ENCODE measurements around the gene MYO10. TPM values are rescaled to one million over a fixed set of nuclear protein-coding genes. Genes with fewer than 3 reads are reported as not detected.
A peak's percentile ranks its signal among the peaks of the same experiment; 100 is the strongest.
"Not testable (repeated sequence)": the region's sequence is repeated elsewhere in the genome, so short reads cannot be mapped to it uniquely, and the experiment has no call there.

MYO10 gene
- total RNA-seq, 4 donors from 2014 or later, result 21.0 to 29.8 (median 27.3) TPM

DNA sequence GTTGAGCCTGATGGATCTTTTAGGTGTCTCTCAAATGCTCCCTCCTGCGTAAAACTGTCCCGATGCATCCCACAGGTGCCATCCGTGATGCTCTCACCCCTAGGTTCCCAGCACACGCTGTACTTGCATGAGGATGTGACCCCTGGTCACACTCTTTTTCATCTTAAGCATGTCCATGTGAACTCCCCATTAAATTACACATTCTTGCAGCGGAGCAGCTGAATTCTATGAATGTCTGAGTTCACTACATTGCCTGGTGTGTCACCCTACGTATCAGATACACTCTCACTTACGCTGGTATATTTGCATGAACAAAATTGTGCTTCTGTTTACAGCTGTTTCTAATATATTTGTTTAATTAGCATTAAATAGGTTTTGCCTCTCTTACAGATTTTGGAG is 214.0 kb downstream of the MYO10 start:
- no peak for TF ChIP-seq POLR2A (IDR thresholded peaks at IDR 0.05)
- TF ChIP-seq, protein P1, sequence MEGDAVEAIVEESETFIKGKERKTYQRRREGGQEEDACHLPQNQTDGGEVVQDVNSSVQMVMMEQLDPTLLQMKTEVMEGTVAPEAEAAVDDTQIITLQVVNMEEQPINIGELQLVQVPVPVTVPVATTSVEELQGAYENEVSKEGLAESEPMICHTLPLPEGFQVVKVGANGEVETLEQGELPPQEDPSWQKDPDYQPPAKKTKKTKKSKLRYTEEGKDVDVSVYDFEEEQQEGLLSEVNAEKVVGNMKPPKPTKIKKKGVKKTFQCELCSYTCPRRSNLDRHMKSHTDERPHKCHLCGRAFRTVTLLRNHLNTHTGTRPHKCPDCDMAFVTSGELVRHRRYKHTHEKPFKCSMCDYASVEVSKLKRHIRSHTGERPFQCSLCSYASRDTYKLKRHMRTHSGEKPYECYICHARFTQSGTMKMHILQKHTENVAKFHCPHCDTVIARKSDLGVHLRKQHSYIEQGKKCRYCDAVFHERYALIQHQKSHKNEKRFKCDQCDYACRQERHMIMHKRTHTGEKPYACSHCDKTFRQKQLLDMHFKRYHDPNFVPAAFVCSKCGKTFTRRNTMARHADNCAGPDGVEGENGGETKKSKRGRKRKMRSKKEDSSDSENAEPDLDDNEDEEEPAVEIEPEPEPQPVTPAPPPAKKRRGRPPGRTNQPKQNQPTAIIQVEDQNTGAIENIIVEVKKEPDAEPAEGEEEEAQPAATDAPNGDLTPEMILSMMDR (IDR thresholded peaks at IDR 0.05), result no peak
- intact Hi-C loops (cut with DNase I), result no loop called here
- no peak overlapping the region for H3K4me3 ChIP-seq
- H3K27me3 ChIP-seq, result no peaks in the 10 kb centered on the region
- peaks cover 0 to 7% (median 0%) of the 10 kb centered on the region in 3 donors for H3K4me1 ChIP-seq
- DNase-seq, result no peak
- no peak overlapping the region for H3K27ac ChIP-seq
- no peaks in the 10 kb centered on the region for H3K9me3 ChIP-seq
- peaks cover 0 to 13% (median 0%) of the 10 kb centered on the region in 3 donors for H3K36me3 ChIP-seq
- WGBS, 2 donors, result 85% methylated on average over 7 of the region's 7 CpGs

DNA sequence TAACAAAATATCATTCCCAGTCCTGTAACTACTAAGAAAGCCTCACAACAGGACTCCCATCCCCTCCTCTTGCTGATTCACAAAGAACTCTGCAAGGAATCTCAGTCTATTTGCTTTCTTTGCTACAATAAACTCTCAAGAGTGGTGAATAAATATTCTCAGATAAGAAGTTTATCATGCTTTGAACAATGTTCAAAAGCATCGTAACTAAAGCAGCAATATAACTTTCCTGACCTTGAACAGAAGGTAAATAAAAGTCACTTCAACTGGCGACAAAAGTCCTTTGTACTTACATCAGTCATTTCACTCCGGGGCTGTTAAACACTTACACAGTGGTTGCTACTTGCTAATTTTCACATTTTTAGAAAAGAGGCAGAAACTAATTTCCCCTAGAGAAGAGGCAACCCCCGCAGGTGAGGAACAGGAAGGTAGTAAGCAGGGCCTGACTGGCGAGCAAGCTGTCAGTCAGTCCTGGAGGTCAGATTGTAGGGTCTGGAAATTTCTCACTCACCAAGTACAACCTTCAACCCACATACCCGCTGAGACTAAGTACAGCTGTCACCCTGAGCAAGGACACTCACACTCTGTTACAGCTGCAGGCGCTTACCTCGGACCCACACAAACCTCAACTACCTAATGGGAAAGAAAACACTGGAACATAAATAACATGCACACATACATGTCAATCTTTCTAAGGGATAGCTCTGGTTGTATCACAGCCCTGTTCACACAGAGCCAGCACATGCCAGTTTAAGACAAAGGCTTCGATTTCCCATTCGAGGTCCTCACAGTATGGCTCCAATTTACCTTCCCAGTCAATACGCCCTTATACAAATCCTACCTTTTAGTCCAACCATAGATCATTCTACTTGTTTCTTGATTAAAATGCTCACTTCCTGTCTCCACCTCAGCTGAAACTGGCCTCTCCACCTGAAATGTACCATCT is 214.7 kb downstream of the MYO10 start:
- WGBS, 2 donors, result 91 to 93% methylated on average over 8 to 11 of the region's 11 CpGs
- peaks cover 0 to under 1% (median 0%) of the 10 kb centered on the region in 3 donors for H3K4me1 ChIP-seq
- H3K27me3 ChIP-seq, result no peaks in the 10 kb centered on the region
- no peak overlapping the region for H3K27ac ChIP-seq
- no peak for DNase-seq
- intact Hi-C loops (cut with DNase I), result no loop called here
- no peak overlapping the region for H3K4me3 ChIP-seq
- no peaks in the 10 kb centered on the region for H3K9me3 ChIP-seq
- TF ChIP-seq, protein P1 (IDR thresholded peaks at IDR 0.05), result no peak
- TF ChIP-seq POLR2A (IDR thresholded peaks at IDR 0.05), result no peak
- H3K36me3 ChIP-seq, result peaks cover 0 to 13% (median 0%) of the 10 kb centered on the region in 3 donors

- DNase-seq; H3K27me3 ChIP-seq; H3K27ac ChIP-seq; H3K36me3 ChIP-seq; H3K4me3 ChIP-seq; H3K9me3 ChIP-seq; H3K4me1 ChIP-seq; intact Hi-C loops (cut with DNase I): not testable (repeated sequence)
- 80 to 100% methylated on average over 1 to 5 of the region's 23 CpGs for WGBS, 2 donors
Observed at GRCh38 chr5:16718036-16718435, 218.1 kb downstream of the MYO10 start.

DNA sequence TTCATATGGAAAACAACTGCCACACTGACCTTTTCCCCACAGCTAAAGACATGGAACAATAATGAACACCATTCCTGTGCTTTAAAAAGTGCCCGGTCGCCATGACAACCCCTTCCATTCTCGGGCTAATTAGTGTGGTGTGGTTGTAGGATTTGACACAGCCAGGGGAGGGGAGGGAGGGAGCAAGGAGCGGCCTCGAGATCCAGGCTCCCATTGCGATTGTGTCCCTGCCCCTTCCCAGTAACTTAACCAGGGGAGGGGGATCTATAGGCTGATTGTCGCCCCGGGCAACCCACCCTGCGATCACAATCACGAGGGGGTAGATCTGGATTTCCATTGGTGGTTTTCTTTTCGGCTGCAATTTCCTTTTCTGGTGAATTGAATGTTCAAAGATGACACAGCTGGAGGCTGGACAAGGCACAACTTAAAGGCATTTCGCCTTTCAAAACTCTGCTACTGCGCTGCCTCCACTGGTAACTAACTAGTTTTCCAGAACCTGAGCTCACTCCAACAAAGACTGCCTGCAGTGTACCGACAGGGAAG is 222.6 kb downstream of the MYO10 start:
- WGBS, 2 donors, result 44 to 79% methylated on average over 11 to 14 of the region's 14 CpGs
- H3K9me3 ChIP-seq, result no peaks in the 10 kb centered on the region
- TF ChIP-seq POLR2A (IDR thresholded peaks at IDR 0.05), result no peak
- TF ChIP-seq, protein P1 (IDR thresholded peaks at IDR 0.05), result no peak
- intact Hi-C loops (cut with DNase I), result no loop called here
- peak overlapping the region in 2 of 4 donors; percentile 50 to 57 for H3K27ac ChIP-seq
- DNase-seq, result no peak
- peak overlapping the region in 3 of 4 donors; percentile 28 to 56 (median 31) for H3K4me3 ChIP-seq
- peaks cover 0 to 28% (median 0%) of the 10 kb centered on the region in 3 donors for H3K36me3 ChIP-seq
- peaks cover 0 to 6% (median 0%) of the 10 kb centered on the region in 3 donors for H3K4me1 ChIP-seq
- H3K27me3 ChIP-seq, result no peaks in the 10 kb centered on the region

DNA sequence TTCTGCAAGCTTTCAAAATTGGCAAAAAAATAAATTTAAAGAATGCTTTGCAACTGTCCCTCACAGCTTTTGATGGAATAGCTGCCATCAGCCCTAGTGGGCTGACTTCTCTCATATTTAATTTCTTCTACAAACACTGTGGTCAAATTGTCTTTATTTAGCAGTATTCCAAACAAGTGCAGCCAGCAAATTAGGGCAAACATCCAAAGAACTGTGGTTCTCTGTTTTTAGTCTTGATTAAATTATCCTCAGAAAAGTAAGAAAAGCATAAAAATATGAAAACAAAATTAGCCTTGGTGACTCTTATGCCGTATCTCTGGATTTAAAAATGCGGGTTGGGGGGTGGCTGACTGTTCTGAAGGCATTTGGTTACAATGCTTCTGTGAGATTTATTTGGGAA is 223.5 kb downstream of the MYO10 start:
- intact Hi-C loops (cut with DNase I), result no loop called here
- peak overlapping the region in 1 of 4 donors; percentile 57 for H3K27ac ChIP-seq
- TF ChIP-seq, protein P1 (IDR thresholded peaks at IDR 0.05), result no peak
- TF ChIP-seq POLR2A (IDR thresholded peaks at IDR 0.05), result no peak
- H3K27me3 ChIP-seq, result no peaks in the 10 kb centered on the region
- H3K4me1 ChIP-seq, result peaks cover 0 to 6% (median 0%) of the 10 kb centered on the region in 3 donors
- H3K9me3 ChIP-seq, result no peaks in the 10 kb centered on the region
- no peak overlapping the region for H3K4me3 ChIP-seq
- peaks cover 0 to 36% (median 0%) of the 10 kb centered on the region in 3 donors for H3K36me3 ChIP-seq
- 61 to 65% methylated on average over 2 of the region's 2 CpGs for WGBS, 2 donors
- no peak for DNase-seq
